ENCODE measurements around the gene G3BP2.
A peak's percentile ranks its signal among the peaks of the same experiment; 100 is the strongest.

Gene G3BP2

DNA sequence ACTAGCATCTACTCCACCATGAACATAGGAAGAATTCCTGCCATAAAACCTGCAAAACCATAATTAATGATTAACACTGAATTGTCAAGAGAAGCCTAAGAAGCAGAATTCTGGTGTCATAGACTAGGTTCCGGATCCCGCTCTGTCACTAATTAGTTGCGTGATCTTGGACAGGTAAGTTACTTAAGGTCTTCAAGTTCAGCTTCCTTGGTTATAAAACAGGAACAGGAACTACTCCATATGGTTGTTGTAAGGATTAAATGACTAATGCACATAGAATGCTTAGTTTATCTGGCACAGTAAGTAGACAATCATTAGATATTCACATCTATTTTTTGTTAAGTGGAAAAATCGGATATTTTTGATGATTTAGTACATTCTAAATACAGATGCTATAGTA lies 14.3 kb downstream of the G3BP2 start:
- Histone ChIP-seq H3K36me3 (peaks cover 88% of the 10 kb centered on the region), H3K4me3 (ENCODE audit: low read depth, low read length) (no peak overlapping the region), H3K9me3 (ENCODE audit: severe bottlenecking) (no peaks in the 10 kb centered on the region), H3K27me3 (ENCODE audit: insufficient read depth, low read depth, severe bottlenecking) (no peaks in the 10 kb centered on the region), H3K27ac (no peak overlapping the region)
- DNase-seq = no peak
- TF ChIP-seq, protein P1, sequence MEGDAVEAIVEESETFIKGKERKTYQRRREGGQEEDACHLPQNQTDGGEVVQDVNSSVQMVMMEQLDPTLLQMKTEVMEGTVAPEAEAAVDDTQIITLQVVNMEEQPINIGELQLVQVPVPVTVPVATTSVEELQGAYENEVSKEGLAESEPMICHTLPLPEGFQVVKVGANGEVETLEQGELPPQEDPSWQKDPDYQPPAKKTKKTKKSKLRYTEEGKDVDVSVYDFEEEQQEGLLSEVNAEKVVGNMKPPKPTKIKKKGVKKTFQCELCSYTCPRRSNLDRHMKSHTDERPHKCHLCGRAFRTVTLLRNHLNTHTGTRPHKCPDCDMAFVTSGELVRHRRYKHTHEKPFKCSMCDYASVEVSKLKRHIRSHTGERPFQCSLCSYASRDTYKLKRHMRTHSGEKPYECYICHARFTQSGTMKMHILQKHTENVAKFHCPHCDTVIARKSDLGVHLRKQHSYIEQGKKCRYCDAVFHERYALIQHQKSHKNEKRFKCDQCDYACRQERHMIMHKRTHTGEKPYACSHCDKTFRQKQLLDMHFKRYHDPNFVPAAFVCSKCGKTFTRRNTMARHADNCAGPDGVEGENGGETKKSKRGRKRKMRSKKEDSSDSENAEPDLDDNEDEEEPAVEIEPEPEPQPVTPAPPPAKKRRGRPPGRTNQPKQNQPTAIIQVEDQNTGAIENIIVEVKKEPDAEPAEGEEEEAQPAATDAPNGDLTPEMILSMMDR (IDR thresholded peaks at IDR 0.05; ENCODE audit: low read depth, low read length) = no peak

DNA sequence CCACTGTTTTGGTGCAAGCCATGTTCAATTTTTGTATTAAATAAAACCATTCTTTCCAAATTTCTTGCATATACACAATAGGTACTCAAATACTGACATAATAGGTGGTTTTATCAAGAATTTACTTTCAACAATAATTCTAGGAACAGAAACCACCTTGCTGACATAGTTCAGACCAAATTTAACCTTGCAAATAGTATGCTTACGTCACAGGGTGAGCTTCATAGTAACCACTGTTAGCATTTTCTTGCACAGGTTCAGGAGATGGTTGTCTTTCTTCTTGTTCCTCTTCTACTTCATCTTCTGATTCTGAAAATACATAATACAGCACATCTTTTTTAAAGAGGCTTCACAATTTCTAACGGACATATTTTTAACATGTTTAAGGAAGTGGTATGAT lies 17.6 kb downstream of the G3BP2 start:
- Histone ChIP-seq H3K4me3 (ENCODE audit: low read depth, low read length) (no peak overlapping the region), H3K27me3 (ENCODE audit: insufficient read depth, low read depth, severe bottlenecking) (no peaks in the 10 kb centered on the region), H3K27ac (no peak overlapping the region), H3K9me3 (ENCODE audit: severe bottlenecking) (no peaks in the 10 kb centered on the region), H3K36me3 (peaks cover 92% of the 10 kb centered on the region)
- no peak for DNase-seq
- TF ChIP-seq, protein P1 (IDR thresholded peaks at IDR 0.05; ENCODE audit: low read depth, low read length) = no peak

DNA sequence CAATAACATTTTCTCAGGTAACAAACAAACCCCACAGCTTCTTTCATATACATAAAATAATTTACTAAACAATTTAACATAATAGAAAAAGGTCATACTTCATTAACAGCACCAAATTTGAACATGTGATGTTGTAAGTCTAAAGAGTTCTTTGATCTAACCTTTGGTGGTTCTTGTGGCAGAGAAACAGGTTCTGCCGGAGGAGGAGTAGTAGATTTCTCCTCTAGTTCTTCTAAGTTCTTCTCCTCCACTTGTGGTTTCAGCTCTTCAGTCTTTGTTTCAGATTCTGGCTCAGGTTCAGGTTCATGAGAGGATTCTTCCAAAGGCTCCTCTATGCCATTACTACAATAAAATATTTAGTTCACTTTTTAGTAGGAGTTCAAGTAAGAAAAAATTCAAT lies 18.3 kb downstream of the G3BP2 start:
- H3K4me3 ChIP-seq (ENCODE audit: low read depth, low read length) = no peak overlapping the region
- peaks cover 90% of the 10 kb centered on the region for H3K36me3 ChIP-seq
- no peaks in the 10 kb centered on the region for H3K27me3 ChIP-seq (ENCODE audit: insufficient read depth, low read depth, severe bottlenecking)
- TF ChIP-seq, protein P1 (IDR thresholded peaks at IDR 0.05; ENCODE audit: low read depth, low read length) = no peak
- H3K27ac ChIP-seq = no peak overlapping the region
- DNase-seq = no peak
- H3K9me3 ChIP-seq (ENCODE audit: severe bottlenecking) = no peaks in the 10 kb centered on the region

DNA sequence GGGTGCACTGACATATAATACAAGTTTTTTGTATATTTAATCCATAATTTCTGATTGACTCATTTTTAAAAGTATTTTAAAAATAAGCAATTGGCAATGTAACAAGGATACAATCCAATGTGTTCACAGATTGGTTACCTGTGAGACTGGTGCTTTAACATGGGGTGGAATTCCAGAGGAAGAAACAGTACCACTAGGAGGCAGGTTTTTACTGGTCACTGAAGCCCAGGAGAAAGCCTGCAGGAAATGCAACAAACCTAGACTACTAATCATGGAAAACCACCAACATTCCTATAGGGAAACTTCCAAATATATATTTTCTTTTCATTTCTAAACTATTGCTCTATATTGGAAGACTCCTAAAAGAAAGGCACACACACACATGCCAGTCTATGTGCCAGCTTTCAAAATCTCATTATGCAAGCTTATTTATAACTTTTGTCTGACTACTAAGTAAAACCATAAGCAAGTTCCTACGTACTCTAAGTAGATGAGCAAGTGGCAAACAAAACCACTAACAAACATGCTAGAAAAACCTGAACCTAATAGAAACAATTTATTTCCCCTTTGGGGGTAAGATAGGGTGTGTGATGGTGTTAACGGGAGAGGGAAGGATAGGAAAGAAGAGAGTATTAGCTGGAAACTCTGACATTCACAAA lies 19.2 kb downstream of the G3BP2 start:
- DNase-seq = no peak
- Histone ChIP-seq H3K27ac (no peak overlapping the region), H3K36me3 (peaks cover 90% of the 10 kb centered on the region), H3K27me3 (ENCODE audit: insufficient read depth, low read depth, severe bottlenecking) (no peaks in the 10 kb centered on the region), H3K4me3 (ENCODE audit: low read depth, low read length) (no peak overlapping the region), H3K9me3 (ENCODE audit: severe bottlenecking) (no peaks in the 10 kb centered on the region)
- TF ChIP-seq, protein P1 (IDR thresholded peaks at IDR 0.05; ENCODE audit: low read depth, low read length) = peak; percentile 57

DNA sequence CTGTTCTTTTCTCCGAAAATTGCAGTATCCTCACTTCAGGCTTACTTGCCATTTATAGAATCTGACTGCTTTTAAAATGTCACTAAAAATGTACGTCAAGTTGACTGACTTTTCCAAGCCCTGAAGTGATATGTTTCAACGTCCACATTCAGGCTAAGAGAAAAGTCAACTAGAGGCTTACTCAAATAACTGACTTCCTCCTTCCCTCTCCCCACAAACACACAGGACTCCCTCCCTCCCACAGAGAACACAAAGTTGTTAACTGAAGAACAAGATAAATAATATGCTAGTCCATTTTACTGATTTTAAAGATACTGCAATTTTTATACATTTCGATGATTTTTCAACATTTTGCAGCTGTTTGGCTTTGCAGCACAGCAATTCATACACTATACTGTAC lies 29.1 kb downstream of the G3BP2 start:
- H3K9me3 ChIP-seq (ENCODE audit: severe bottlenecking) = no peaks in the 10 kb centered on the region
- DNase-seq = no peak
- TF ChIP-seq, protein P1 (IDR thresholded peaks at IDR 0.05; ENCODE audit: low read depth, low read length) = no peak
- H3K27ac ChIP-seq = no peak overlapping the region
- H3K36me3 ChIP-seq = peaks cover 58% of the 10 kb centered on the region
- H3K27me3 ChIP-seq (ENCODE audit: insufficient read depth, low read depth, severe bottlenecking) = no peaks in the 10 kb centered on the region
- H3K4me3 ChIP-seq (ENCODE audit: low read depth, low read length) = no peak overlapping the region

DNA sequence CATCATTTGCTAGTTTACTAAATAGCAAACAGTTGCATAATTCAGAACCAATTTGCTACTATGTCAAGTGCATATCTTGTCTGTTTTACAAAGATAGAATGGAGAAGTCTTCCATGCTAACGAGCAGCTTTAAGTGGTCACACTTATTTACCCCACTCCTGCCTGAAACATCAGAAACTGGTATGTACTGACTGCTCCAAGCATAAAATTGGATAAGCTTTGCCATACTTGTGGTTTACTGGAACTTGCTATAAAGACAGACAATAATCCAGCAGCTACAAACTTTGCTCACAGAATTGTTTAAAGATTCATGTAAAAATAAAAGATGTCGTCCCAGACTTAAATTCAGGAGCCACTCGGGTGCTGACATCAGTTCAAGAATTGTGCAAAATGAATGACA lies 29.6 kb downstream of the G3BP2 start:
- no peak for DNase-seq
- Histone ChIP-seq H3K4me3 (ENCODE audit: low read depth, low read length) (no peak overlapping the region), H3K36me3 (peaks cover 54% of the 10 kb centered on the region), H3K27ac (no peak overlapping the region), H3K9me3 (ENCODE audit: severe bottlenecking) (no peaks in the 10 kb centered on the region), H3K27me3 (ENCODE audit: insufficient read depth, low read depth, severe bottlenecking) (no peaks in the 10 kb centered on the region)
- TF ChIP-seq, protein P1 (IDR thresholded peaks at IDR 0.05; ENCODE audit: low read depth, low read length) = no peak

All from WERI-Rb-1 (cell line).